Measurements from ENCODE around the gene KLHL3. TPM values are rescaled to one million over a fixed set of nuclear protein-coding genes. Genes with fewer than 3 reads are reported as not detected.

KLHL3 gene
- total and polyA plus RNA-seq, 2 experiments from 2014 or later = 4.9 to 10.8 TPM

DNA sequence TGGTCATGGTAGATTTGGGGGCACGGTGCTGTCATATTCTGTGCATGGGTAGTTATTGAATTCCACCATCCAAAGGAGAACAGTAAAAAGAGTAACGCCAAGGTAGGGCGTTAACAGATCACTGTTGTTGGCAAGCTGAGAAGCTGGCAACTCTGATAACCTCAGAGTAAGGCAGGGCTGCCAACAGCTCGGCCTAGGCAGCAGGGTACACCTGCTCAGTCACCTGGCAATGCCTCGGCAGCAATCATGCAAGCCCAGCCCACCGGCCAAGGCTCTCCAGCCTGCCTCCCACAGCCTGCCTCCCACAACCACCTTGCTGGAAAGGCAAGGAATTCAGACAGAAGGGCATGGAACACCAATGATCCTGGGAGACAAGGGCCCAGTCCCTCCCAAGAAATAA lies 63.9 kb downstream of the KLHL3 start:
- H3K4me1 Mint-ChIP-seq = no peaks in the 10 kb centered on the region
- Histone ChIP-seq H3K79me2 (replicated peaks; ENCODE audit: insufficient read depth) (no peaks in the 10 kb centered on the region), H3K4me1 (ENCODE audit: insufficient read depth) (no peaks in the 10 kb centered on the region), H3K27me3 (ENCODE audit: insufficient read depth) (no peaks in the 10 kb centered on the region), H3K9me2 (ENCODE audit: insufficient read depth) (no peaks in the 10 kb centered on the region), H3F3A (replicated peaks; ENCODE audit: low read depth) (no peaks in the 10 kb centered on the region), H3K4me3 (no peak overlapping the region), H3K27ac (ENCODE audit: low read depth) (no peak overlapping the region), H3K4me2 (no peak overlapping the region), H4K20me1 (replicated peaks; ENCODE audit: insufficient read depth) (no peaks in the 10 kb centered on the region; the same call in 1 of the 2 replicates), H2AFZ (no peak overlapping the region), H3K36me3 (ENCODE audit: insufficient read depth) (no peaks in the 10 kb centered on the region; the same call in 1 of the 2 replicates)
- H3K27ac Mint-ChIP-seq = no peak overlapping the region
- H3K9me3 Mint-ChIP-seq = no peaks in the 10 kb centered on the region
- TF ChIP-seq JUNB (IDR thresholded peaks at IDR 0.05; ENCODE audit: unreplicated experiment) = no peak
- TF ChIP-seq POLR2AphosphoS5 (IDR thresholded peaks at IDR 0.05; ENCODE audit: low read depth) = no peak
- no peak for TF ChIP-seq NANOG (IDR thresholded peaks at IDR 0.05; ENCODE audit: borderline replicate concordance)
- no peak for TF ChIP-seq STAT1 (IDR thresholded peaks at IDR 0.05; ENCODE audit: unreplicated experiment)
- TF ChIP-seq, protein P1, sequence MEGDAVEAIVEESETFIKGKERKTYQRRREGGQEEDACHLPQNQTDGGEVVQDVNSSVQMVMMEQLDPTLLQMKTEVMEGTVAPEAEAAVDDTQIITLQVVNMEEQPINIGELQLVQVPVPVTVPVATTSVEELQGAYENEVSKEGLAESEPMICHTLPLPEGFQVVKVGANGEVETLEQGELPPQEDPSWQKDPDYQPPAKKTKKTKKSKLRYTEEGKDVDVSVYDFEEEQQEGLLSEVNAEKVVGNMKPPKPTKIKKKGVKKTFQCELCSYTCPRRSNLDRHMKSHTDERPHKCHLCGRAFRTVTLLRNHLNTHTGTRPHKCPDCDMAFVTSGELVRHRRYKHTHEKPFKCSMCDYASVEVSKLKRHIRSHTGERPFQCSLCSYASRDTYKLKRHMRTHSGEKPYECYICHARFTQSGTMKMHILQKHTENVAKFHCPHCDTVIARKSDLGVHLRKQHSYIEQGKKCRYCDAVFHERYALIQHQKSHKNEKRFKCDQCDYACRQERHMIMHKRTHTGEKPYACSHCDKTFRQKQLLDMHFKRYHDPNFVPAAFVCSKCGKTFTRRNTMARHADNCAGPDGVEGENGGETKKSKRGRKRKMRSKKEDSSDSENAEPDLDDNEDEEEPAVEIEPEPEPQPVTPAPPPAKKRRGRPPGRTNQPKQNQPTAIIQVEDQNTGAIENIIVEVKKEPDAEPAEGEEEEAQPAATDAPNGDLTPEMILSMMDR (conservative IDR thresholded peaks at IDR 0.05; ENCODE audit: low read depth in 2 of 2) = no peak
- no peak for TF ChIP-seq ZNF114 (CRISPR knock-in tag; IDR thresholded peaks at IDR 0.05)
- H3K27me3 Mint-ChIP-seq (ENCODE audit: insufficient read depth, low read depth, poor library complexity) = peaks cover 2% of the 10 kb centered on the region
- no peaks in the 10 kb centered on the region for H3K36me3 Mint-ChIP-seq (ENCODE audit: low read depth)
- DNase-seq (ENCODE audit: low spot score) (no peak), ATAC-seq (no peak)
- H3K4me3 Mint-ChIP-seq = no peak overlapping the region

- no peaks in the 10 kb centered on the region for H3K27me3 ChIP-seq (ENCODE audit: insufficient read depth)
- H4K20me1 ChIP-seq (replicated peaks; ENCODE audit: insufficient read depth) = no peaks in the 10 kb centered on the region; the same call in 1 of the 2 replicates
- H3K27ac Mint-ChIP-seq = no peak overlapping the region
- no peak for ATAC-seq
- no peak overlapping the region for H2AFZ ChIP-seq
- H3K4me1 Mint-ChIP-seq = no peaks in the 10 kb centered on the region
- H3K36me3 Mint-ChIP-seq (ENCODE audit: low read depth) = no peaks in the 10 kb centered on the region
- DNase-seq (ENCODE audit: low spot score) = no peak
- H3K4me3 Mint-ChIP-seq = no peak overlapping the region
- no peaks in the 10 kb centered on the region for H3K9me2 ChIP-seq (ENCODE audit: insufficient read depth)
- no peaks in the 10 kb centered on the region for H3K4me1 ChIP-seq (ENCODE audit: insufficient read depth)
- H3K36me3 ChIP-seq (ENCODE audit: insufficient read depth) = no peaks in the 10 kb centered on the region
- H3K27me3 Mint-ChIP-seq (ENCODE audit: insufficient read depth, low read depth, poor library complexity) = peaks cover 2% of the 10 kb centered on the region
- no peak overlapping the region for H3K4me3 ChIP-seq
- H3K79me2 ChIP-seq (replicated peaks; ENCODE audit: insufficient read depth) = no peaks in the 10 kb centered on the region
- no peak overlapping the region for H3K4me2 ChIP-seq
- no peaks in the 10 kb centered on the region for H3F3A ChIP-seq (replicated peaks; ENCODE audit: low read depth)
- no peak overlapping the region for H3K27ac ChIP-seq (ENCODE audit: low read depth)
- H3K9me3 Mint-ChIP-seq = no peaks in the 10 kb centered on the region
- no peak for TF ChIP-seq STAT1 (IDR thresholded peaks at IDR 0.05; ENCODE audit: unreplicated experiment)
- no peak for TF ChIP-seq EZH2 (IDR thresholded peaks at IDR 0.05; ENCODE audit: low read depth, unreplicated experiment)
- TF ChIP-seq, protein P2, sequence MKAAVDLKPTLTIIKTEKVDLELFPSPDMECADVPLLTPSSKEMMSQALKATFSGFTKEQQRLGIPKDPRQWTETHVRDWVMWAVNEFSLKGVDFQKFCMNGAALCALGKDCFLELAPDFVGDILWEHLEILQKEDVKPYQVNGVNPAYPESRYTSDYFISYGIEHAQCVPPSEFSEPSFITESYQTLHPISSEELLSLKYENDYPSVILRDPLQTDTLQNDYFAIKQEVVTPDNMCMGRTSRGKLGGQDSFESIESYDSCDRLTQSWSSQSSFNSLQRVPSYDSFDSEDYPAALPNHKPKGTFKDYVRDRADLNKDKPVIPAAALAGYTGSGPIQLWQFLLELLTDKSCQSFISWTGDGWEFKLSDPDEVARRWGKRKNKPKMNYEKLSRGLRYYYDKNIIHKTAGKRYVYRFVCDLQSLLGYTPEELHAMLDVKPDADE (IDR thresholded peaks at IDR 0.05) = no peak
- TF ChIP-seq, protein P3, sequence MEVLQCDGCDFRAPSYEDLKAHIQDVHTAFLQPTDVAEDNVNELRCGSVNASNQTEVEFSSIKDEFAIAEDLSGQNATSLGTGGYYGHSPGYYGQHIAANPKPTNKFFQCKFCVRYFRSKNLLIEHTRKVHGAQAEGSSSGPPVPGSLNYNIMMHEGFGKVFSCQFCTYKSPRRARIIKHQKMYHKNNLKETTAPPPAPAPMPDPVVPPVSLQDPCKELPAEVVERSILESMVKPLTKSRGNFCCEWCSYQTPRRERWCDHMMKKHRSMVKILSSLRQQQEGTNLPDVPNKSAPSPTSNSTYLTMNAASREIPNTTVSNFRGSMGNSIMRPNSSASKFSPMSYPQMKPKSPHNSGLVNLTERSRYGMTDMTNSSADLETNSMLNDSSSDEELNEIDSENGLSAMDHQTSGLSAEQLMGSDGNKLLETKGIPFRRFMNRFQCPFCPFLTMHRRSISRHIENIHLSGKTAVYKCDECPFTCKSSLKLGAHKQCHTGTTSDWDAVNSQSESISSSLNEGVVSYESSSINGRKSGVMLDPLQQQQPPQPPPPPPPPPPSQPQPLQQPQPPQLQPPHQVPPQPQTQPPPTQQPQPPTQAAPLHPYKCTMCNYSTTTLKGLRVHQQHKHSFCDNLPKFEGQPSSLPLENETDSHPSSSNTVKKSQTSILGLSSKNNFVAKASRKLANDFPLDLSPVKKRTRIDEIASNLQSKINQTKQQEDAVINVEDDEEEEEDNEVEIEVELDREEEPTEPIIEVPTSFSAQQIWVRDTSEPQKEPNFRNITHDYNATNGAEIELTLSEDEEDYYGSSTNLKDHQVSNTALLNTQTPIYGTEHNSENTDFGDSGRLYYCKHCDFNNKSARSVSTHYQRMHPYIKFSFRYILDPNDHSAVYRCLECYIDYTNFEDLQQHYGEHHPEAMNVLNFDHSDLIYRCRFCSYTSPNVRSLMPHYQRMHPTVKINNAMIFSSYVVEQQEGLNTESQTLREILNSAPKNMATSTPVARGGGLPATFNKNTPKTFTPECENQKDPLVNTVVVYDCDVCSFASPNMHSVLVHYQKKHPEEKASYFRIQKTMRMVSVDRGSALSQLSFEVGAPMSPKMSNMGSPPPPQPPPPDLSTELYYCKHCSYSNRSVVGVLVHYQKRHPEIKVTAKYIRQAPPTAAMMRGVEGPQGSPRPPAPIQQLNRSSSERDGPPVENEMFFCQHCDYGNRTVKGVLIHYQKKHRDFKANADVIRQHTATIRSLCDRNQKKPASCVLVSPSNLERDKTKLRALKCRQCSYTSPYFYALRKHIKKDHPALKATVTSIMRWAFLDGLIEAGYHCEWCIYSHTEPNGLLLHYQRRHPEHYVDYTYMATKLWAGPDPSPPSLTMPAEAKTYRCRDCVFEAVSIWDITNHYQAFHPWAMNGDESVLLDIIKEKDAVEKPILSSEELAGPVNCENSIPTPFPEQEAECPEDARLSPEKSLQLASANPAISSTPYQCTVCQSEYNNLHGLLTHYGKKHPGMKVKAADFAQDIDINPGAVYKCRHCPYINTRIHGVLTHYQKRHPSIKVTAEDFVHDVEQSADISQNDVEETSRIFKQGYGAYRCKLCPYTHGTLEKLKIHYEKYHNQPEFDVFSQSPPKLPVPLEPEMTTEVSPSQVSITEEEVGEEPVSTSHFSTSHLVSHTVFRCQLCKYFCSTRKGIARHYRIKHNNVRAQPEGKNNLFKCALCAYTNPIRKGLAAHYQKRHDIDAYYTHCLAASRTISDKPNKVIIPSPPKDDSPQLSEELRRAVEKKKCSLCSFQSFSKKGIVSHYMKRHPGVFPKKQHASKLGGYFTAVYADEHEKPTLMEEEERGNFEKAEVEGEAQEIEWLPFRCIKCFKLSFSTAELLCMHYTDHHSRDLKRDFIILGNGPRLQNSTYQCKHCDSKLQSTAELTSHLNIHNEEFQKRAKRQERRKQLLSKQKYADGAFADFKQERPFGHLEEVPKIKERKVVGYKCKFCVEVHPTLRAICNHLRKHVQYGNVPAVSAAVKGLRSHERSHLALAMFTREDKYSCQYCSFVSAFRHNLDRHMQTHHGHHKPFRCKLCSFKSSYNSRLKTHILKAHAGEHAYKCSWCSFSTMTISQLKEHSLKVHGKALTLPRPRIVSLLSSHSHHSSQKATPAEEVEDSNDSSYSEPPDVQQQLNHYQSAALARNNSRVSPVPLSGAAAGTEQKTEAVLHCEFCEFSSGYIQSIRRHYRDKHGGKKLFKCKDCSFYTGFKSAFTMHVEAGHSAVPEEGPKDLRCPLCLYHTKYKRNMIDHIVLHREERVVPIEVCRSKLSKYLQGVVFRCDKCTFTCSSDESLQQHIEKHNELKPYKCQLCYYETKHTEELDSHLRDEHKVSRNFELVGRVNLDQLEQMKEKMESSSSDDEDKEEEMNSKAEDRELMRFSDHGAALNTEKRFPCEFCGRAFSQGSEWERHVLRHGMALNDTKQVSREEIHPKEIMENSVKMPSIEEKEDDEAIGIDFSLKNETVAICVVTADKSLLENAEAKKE (CRISPR knock-in tag; IDR thresholded peaks at IDR 0.05) = no peak
- TF ChIP-seq, protein P1 (conservative IDR thresholded peaks at IDR 0.05; ENCODE audit: low read depth in 2 of 2) = no peak
- no peak for TF ChIP-seq JUNB (IDR thresholded peaks at IDR 0.05; ENCODE audit: unreplicated experiment)
Observed at GRCh38 chr5:137669811-137670210, 66.1 kb downstream of the KLHL3 start.

Measured in GM23338 (cell line).